GM19467 (cell line): Measurements from ENCODE around the gene LTBP1.

ENCODE experiments used
- ATAC-seq: cut with Tn5 transposase; IDR thresholded peaks from one replicate; pipeline ENCODE4 v1.9.1; 2021; ENCODE audit warnings: mild to moderate bottlenecking, moderate library complexity; ENCODE audit not compliant: unreplicated experiment

Gene LTBP1

GRCh38 chr2:33395655-33396249, 449.0 kb downstream of the LTBP1 start:
- no peak for ATAC-seq

- no peak for ATAC-seq
Measured at GRCh38 chr2:33404321-33404720, 457.6 kb downstream of the LTBP1 start.

- no peak for ATAC-seq
Measured at GRCh38 chr2:33406622-33407021, 459.9 kb downstream of the LTBP1 start.

- ATAC-seq, result no peak
Measured at GRCh38 chr2:33408109-33408508, 461.4 kb downstream of the LTBP1 start.

GRCh38 chr2:33409417-33409955, 462.7 kb downstream of the LTBP1 start:
- no peak for ATAC-seq

GRCh38 chr2:33411765-33412164, 465.0 kb downstream of the LTBP1 start:
- ATAC-seq, result no peak

- ATAC-seq, result no peak
Measured at GRCh38 chr2:33412920-33413319, 466.2 kb downstream of the LTBP1 start.

GRCh38 chr2:33419581-33420200, 472.9 kb downstream of the LTBP1 start:
- ATAC-seq, result no peak

- ATAC-seq, result no peak
Measured at GRCh38 chr2:33420726-33421125, 474.0 kb downstream of the LTBP1 start.

- no peak for ATAC-seq
Measured at GRCh38 chr2:33421820-33422219, 475.1 kb downstream of the LTBP1 start.

GRCh38 chr2:33425161-33425560, 478.4 kb downstream of the LTBP1 start:
- ATAC-seq, result no peak

GRCh38 chr2:33425586-33426031, 478.9 kb downstream of the LTBP1 start:
- no peak for ATAC-seq

- ATAC-seq, result no peak
Measured at GRCh38 chr2:33426666-33427231, 480.0 kb downstream of the LTBP1 start.

- no peak for ATAC-seq
Measured at GRCh38 chr2:33430077-33430476, 483.3 kb downstream of the LTBP1 start.

GRCh38 chr2:33430856-33431255, 484.1 kb downstream of the LTBP1 start:
- no peak for ATAC-seq

- no peak for ATAC-seq
Measured at GRCh38 chr2:33432871-33433270, 486.1 kb downstream of the LTBP1 start.

GRCh38 chr2:33433279-33434235, 486.8 kb downstream of the LTBP1 start:
- ATAC-seq, result no peak

- ATAC-seq, result no peak
Measured at GRCh38 chr2:33435518-33435917, 488.8 kb downstream of the LTBP1 start.

GRCh38 chr2:33436083-33436482, 489.3 kb downstream of the LTBP1 start:
- no peak for ATAC-seq

- ATAC-seq, result no peak
Measured at GRCh38 chr2:33437297-33437696, 490.5 kb downstream of the LTBP1 start.

- ATAC-seq, result no peak
Measured at GRCh38 chr2:33437815-33438214, 491.1 kb downstream of the LTBP1 start.
